Activated T-helper 2 cell treated with anti-CD3 and anti-CD28 coated beads, Interferon-gamma antibody, Interleukin-2, Interleukin-4, amounts not matched to agents 10 μg/mL and 5 μg/mL and 100 μg/mL, durations not matched to agents 14 hours and 24 hours and 36 hours (primary cell): ENCODE data around the gene AMH. TPM values are rescaled to one million over a fixed set of nuclear protein-coding genes. Genes with fewer than 3 reads are reported as not detected.

ENCODE experiments used
- total RNA-seq: library from RNA; stranded (reverse); gene quantifications from 2 replicates; pipeline ENCODE4 v1.2.3, GENCODE V29; 2022

Gene AMH
- total RNA-seq, 1 donor from 2014 or later: 4.3 TPM

Other genes starting within 250 kb of the AMH start
- 41.3 and 47.0 TPM in 2 replicates for gene BTBD2, start 233.6 kb upstream of the AMH start, total RNA-seq
- gene MKNK2, start 198.1 kb upstream of the AMH start, total RNA-seq: 161 and 176 TPM in 2 replicates
- 175 and 181 TPM in 2 replicates for gene MOB3A, start 153.0 kb upstream of the AMH start, total RNA-seq
- 7.6 and 9.5 TPM in 2 replicates for gene IZUMO4, start 152.4 kb upstream of the AMH start, total RNA-seq
- gene AP3D1, start 97.8 kb upstream of the AMH start, total RNA-seq: 101 and 103 TPM in 2 replicates
- gene DOT1L, start 85.4 kb upstream of the AMH start, total RNA-seq: 115 and 121 TPM in 2 replicates
- gene PLEKHJ1, start 13.0 kb upstream of the AMH start, total RNA-seq: 75.7 and 77.2 TPM in 2 replicates
- gene SF3A2, start 12.5 kb upstream of the AMH start, total RNA-seq: 153 and 154 TPM in 2 replicates
- gene JSRP1, start 7.1 kb downstream of the AMH start, total RNA-seq: 0.21 and 0.67 TPM in 2 replicates
- gene PEAK3, start 32.9 kb downstream of the AMH start, total RNA-seq: 0.11 and 0.18 TPM in 2 replicates
- gene LINGO3, start 58.8 kb downstream of the AMH start, total RNA-seq: 0.23 TPM in 1 of 2 replicates, not detected in the other
- 142 and 171 TPM in 2 replicates for gene LSM7, start 79.3 kb downstream of the AMH start, total RNA-seq
- gene SPPL2B, start 79.4 kb downstream of the AMH start, total RNA-seq: 60.8 and 69.5 TPM in 2 replicates
- gene TMPRSS9, start 110.9 kb downstream of the AMH start, total RNA-seq: not detected in 2 replicates
- gene TIMM13, start 178.3 kb downstream of the AMH start, total RNA-seq: 139 and 145 TPM in 2 replicates
- gene LMNB2, start 207.6 kb downstream of the AMH start, total RNA-seq: 111 and 115 TPM in 2 replicates
- 90.7 and 95.2 TPM in 2 replicates for gene GADD45B, start 226.8 kb downstream of the AMH start, total RNA-seq